Left lobe of liver (tissue), 2 donors: ENCODE measurements around the gene RNH1. TPM values are rescaled to one million over a fixed set of nuclear protein-coding genes. Genes with fewer than 3 reads are reported as not detected.

Experiments used
- ATAC-seq: fragments of 200-7000 bp; cut with Tn5 transposase; one replicate; pipeline ENCODE4 v1.9.1; 2020; ENCODE audit warnings: mild to moderate bottlenecking, moderate library complexity
- DNase-seq: peaks from one replicate; pipeline ENCODE4 v3.0.0-alpha.2; 2020; ENCODE audit warnings: low spot score
- total RNA-seq: library from RNA; stranded (reverse); gene quantifications from one replicate; pipeline ENCODE4 v1.2.1, GENCODE V29; 2021
- donor health status: DM: no; HTN: no; CAD: no; lungs with moderate emphysema.
- donor health status: DM: no; HTN: yes; CAD: no.

The RNH1 gene
- total RNA-seq, 1 donor from 2014 or later = 85.4 TPM

- peak; percentile 42 for DNase-seq
- no peak for ATAC-seq
Measured at GRCh38 chr11:537622-538430, 30.8 kb upstream of the RNH1 start.

GRCh38 chr11:536841-537621 is 30.0 kb upstream of the RNH1 start, which contains the start of gene LRRC56:
Gene LRRC56, plus strand, starts transcription at chr11:537527. Its CDS starts 3,158 bp downstream, at chr11:540685.
- ATAC-seq (peak; percentile 64), DNase-seq (peak; percentile 91)

- ATAC-seq = peak; percentile 83
- DNase-seq = peak; percentile 96
Measured at GRCh38 chr11:535519-536454, 28.7 kb upstream of the RNH1 start, which contains the start of gene HRAS. Gene HRAS, minus strand, starts transcription at chr11:535576.

- DNase-seq (no peak), ATAC-seq (no peak)
Measured at GRCh38 chr11:535210-535518, 28.1 kb upstream of the RNH1 start.

GRCh38 chr11:534396-535209 is 27.6 kb upstream of the RNH1 start:
- peak; percentile 61 for DNase-seq
- peak; percentile 16 for ATAC-seq

- DNase-seq (peak; percentile 50), ATAC-seq (no peak)
Measured at GRCh38 chr11:533586-534395, 26.7 kb upstream of the RNH1 start.

- peak; percentile 49 for DNase-seq
- ATAC-seq = no peak
Measured at GRCh38 chr11:532986-533585, 26.0 kb upstream of the RNH1 start.

- ATAC-seq = no peak
- DNase-seq = peak; percentile 43
Measured at GRCh38 chr11:532527-532985, 25.5 kb upstream of the RNH1 start.

- DNase-seq = peak; percentile 42
Measured at GRCh38 chr11:531919-532526, 25.0 kb upstream of the RNH1 start.

GRCh38 chr11:530960-531831 is 24.2 kb upstream of the RNH1 start:
- peak; percentile 44 for DNase-seq
- no peak for ATAC-seq

More at GRCh38 chr11:531919-532526, 25.0 kb upstream of the RNH1 start:
- ATAC-seq = no peak

GRCh38 chr11:529728-530411 is 22.8 kb upstream of the RNH1 start:
- DNase-seq (peak; percentile 42), ATAC-seq (no peak)

GRCh38 chr11:528815-529727 is 22.0 kb upstream of the RNH1 start:
- peak; percentile 5 for ATAC-seq

GRCh38 chr11:528166-528814 is 21.2 kb upstream of the RNH1 start:
- ATAC-seq = no peak

More at GRCh38 chr11:528815-529727, 22.0 kb upstream of the RNH1 start:
- DNase-seq = peak; percentile 44

GRCh38 chr11:526192-526591 is 19.1 kb upstream of the RNH1 start:
- ATAC-seq = no peak

More at GRCh38 chr11:528166-528814, 21.2 kb upstream of the RNH1 start:
- DNase-seq = no peak

GRCh38 chr11:521177-521688 is 14.2 kb upstream of the RNH1 start:
- ATAC-seq (no peak), DNase-seq (no peak)

More at GRCh38 chr11:526192-526591, 19.1 kb upstream of the RNH1 start:
- peak; percentile 42 for DNase-seq
